Measurements from ENCODE around the gene CDKN1A.

Gene CDKN1A

GRCh38 chr6:36678488-36679042, at the start of gene CDKN1A:
Gene CDKN1A (plus strand): TSS chr6:36678714. CDS start chr6:36684102, 5,388 bp downstream.
- H3K9me3 ChIP-seq (ENCODE audit: control insufficient read depth, insufficient read depth, low read length), result no peaks in the 10 kb centered on the region
- H3K27me3 ChIP-seq (ENCODE audit: control insufficient read depth, insufficient read depth, low read length), result peaks cover 5% of the 10 kb centered on the region; the same call in 1 of the 2 replicates
- no peaks in the 10 kb centered on the region for H3K36me3 ChIP-seq (ENCODE audit: control insufficient read depth, insufficient read depth, low read length)
- peak; percentile 47 for DNase-seq (ENCODE audit: low read depth, low spot score)
- H3K27ac ChIP-seq (ENCODE audit: low read length), result no peak within 1 kb of the TSS
- H3K4me3 ChIP-seq (ENCODE audit: low read length), result peak within 1 kb of the TSS; percentile 43; the same call in 1 of the 2 replicates
- H3K4me1 ChIP-seq (ENCODE audit: control insufficient read depth, insufficient read depth, low read length), result peaks cover 3% of the 10 kb centered on the region; the same call in 1 of the 2 replicates
- no CpG with 5 or more reads among the region's 63 CpGs for WGBS (ENCODE audit: insufficient coverage, insufficient read length)

GRCh38 chr6:36629784-36630183, 48.7 kb upstream of the CDKN1A start:
- no peak for DNase-seq (ENCODE audit: low read depth, low spot score)
- no peak overlapping the region for H3K27ac ChIP-seq (ENCODE audit: low read length)
- H3K9me3 ChIP-seq (ENCODE audit: control insufficient read depth, insufficient read depth, low read length), result no peaks in the 10 kb centered on the region
- H3K4me1 ChIP-seq (ENCODE audit: control insufficient read depth, insufficient read depth, low read length), result 0 out of 2 replicates have a peak, but pooled peaks cover 1% of the 10 kb centered on the region
- no peaks in the 10 kb centered on the region for H3K36me3 ChIP-seq (ENCODE audit: control insufficient read depth, insufficient read depth, low read length)
- WGBS (ENCODE audit: insufficient coverage, insufficient read length), result no CpG with 5 or more reads among the region's 11 CpGs
- no peaks in the 10 kb centered on the region for H3K27me3 ChIP-seq (ENCODE audit: control insufficient read depth, insufficient read depth, low read length)
- no peak overlapping the region for H3K4me3 ChIP-seq (ENCODE audit: low read length)

- DNase-seq (ENCODE audit: low read depth, low spot score), result no peak
- H3K27ac ChIP-seq (ENCODE audit: low read length), result no peak overlapping the region
- no peaks in the 10 kb centered on the region for H3K36me3 ChIP-seq (ENCODE audit: control insufficient read depth, insufficient read depth, low read length)
- no CpG with 5 or more reads among the region's 14 CpGs for WGBS (ENCODE audit: insufficient coverage, insufficient read length)
- 0 out of 2 replicates have a peak, but pooled peaks cover 1% of the 10 kb centered on the region for H3K4me1 ChIP-seq (ENCODE audit: control insufficient read depth, insufficient read depth, low read length)
- H3K4me3 ChIP-seq (ENCODE audit: low read length), result no peak overlapping the region
- H3K9me3 ChIP-seq (ENCODE audit: control insufficient read depth, insufficient read depth, low read length), result no peaks in the 10 kb centered on the region
- no peaks in the 10 kb centered on the region for H3K27me3 ChIP-seq (ENCODE audit: control insufficient read depth, insufficient read depth, low read length)
Observed at GRCh38 chr6:36631326-36632011, 47.0 kb upstream of the CDKN1A start.

GRCh38 chr6:36633370-36633769, 45.1 kb upstream of the CDKN1A start:
- WGBS (ENCODE audit: insufficient coverage, insufficient read length), result no CpG with 5 or more reads among the region's 6 CpGs
- Histone ChIP-seq H3K27me3 (ENCODE audit: control insufficient read depth, insufficient read depth, low read length) (no peaks in the 10 kb centered on the region), H3K4me1 (ENCODE audit: control insufficient read depth, insufficient read depth, low read length) (0 out of 2 replicates have a peak, but pooled peaks cover 1% of the 10 kb centered on the region), H3K4me3 (ENCODE audit: low read length) (no peak overlapping the region), H3K27ac (ENCODE audit: low read length) (no peak overlapping the region), H3K36me3 (ENCODE audit: control insufficient read depth, insufficient read depth, low read length) (no peaks in the 10 kb centered on the region), H3K9me3 (ENCODE audit: control insufficient read depth, insufficient read depth, low read length) (no peaks in the 10 kb centered on the region)
- DNase-seq (ENCODE audit: low read depth, low spot score), result no peak

GRCh38 chr6:36633915-36634314, 44.6 kb upstream of the CDKN1A start:
- Histone ChIP-seq H3K27me3 (ENCODE audit: control insufficient read depth, insufficient read depth, low read length) (no peaks in the 10 kb centered on the region), H3K4me1 (ENCODE audit: control insufficient read depth, insufficient read depth, low read length) (0 out of 2 replicates have a peak, but pooled peaks cover 1% of the 10 kb centered on the region), H3K36me3 (ENCODE audit: control insufficient read depth, insufficient read depth, low read length) (no peaks in the 10 kb centered on the region), H3K9me3 (ENCODE audit: control insufficient read depth, insufficient read depth, low read length) (no peaks in the 10 kb centered on the region), H3K4me3 (ENCODE audit: low read length) (no peak overlapping the region), H3K27ac (ENCODE audit: low read length) (no peak overlapping the region)
- DNase-seq (ENCODE audit: low read depth, low spot score), result no peak
- WGBS (ENCODE audit: insufficient coverage, insufficient read length), result no CpG with 5 or more reads among the region's 9 CpGs

- no peaks in the 10 kb centered on the region for H3K36me3 ChIP-seq (ENCODE audit: control insufficient read depth, insufficient read depth, low read length)
- WGBS (ENCODE audit: insufficient coverage, insufficient read length), result no CpG with 5 or more reads among the region's 16 CpGs
- DNase-seq (ENCODE audit: low read depth, low spot score), result no peak
- H3K27me3 ChIP-seq (ENCODE audit: control insufficient read depth, insufficient read depth, low read length), result no peaks in the 10 kb centered on the region
- H3K9me3 ChIP-seq (ENCODE audit: control insufficient read depth, insufficient read depth, low read length), result no peaks in the 10 kb centered on the region
- H3K4me1 ChIP-seq (ENCODE audit: control insufficient read depth, insufficient read depth, low read length), result 0 out of 2 replicates have a peak, but pooled peaks cover 1% of the 10 kb centered on the region
- no peak overlapping the region for H3K4me3 ChIP-seq (ENCODE audit: low read length)
- no peak overlapping the region for H3K27ac ChIP-seq (ENCODE audit: low read length)
Observed at GRCh38 chr6:36634317-36635108, 44.0 kb upstream of the CDKN1A start.

GRCh38 chr6:36636283-36636682, 42.2 kb upstream of the CDKN1A start:
- Histone ChIP-seq H3K36me3 (ENCODE audit: control insufficient read depth, insufficient read depth, low read length) (no peaks in the 10 kb centered on the region), H3K27ac (ENCODE audit: low read length) (no peak overlapping the region), H3K27me3 (ENCODE audit: control insufficient read depth, insufficient read depth, low read length) (no peaks in the 10 kb centered on the region), H3K4me1 (ENCODE audit: control insufficient read depth, insufficient read depth, low read length) (0 out of 2 replicates have a peak, but pooled peaks cover 1% of the 10 kb centered on the region), H3K9me3 (ENCODE audit: control insufficient read depth, insufficient read depth, low read length) (no peaks in the 10 kb centered on the region), H3K4me3 (ENCODE audit: low read length) (no peak overlapping the region)
- no CpG with 5 or more reads among the region's 5 CpGs for WGBS (ENCODE audit: insufficient coverage, insufficient read length)
- DNase-seq (ENCODE audit: low read depth, low spot score), result no peak

- no peak overlapping the region for H3K27ac ChIP-seq (ENCODE audit: low read length)
- no CpG with 5 or more reads among the region's 12 CpGs for WGBS (ENCODE audit: insufficient coverage, insufficient read length)
Observed at GRCh38 chr6:36636687-36637418, 41.7 kb upstream of the CDKN1A start.

GRCh38 chr6:36638579-36638978, 39.9 kb upstream of the CDKN1A start:
- Histone ChIP-seq H3K27me3 (ENCODE audit: control insufficient read depth, insufficient read depth, low read length) (no peaks in the 10 kb centered on the region), H3K4me1 (ENCODE audit: control insufficient read depth, insufficient read depth, low read length) (0 out of 2 replicates have a peak, but pooled peaks cover 2% of the 10 kb centered on the region), H3K36me3 (ENCODE audit: control insufficient read depth, insufficient read depth, low read length) (no peaks in the 10 kb centered on the region; the same call in 1 of the 2 replicates), H3K27ac (ENCODE audit: low read length) (no peak overlapping the region), H3K4me3 (ENCODE audit: low read length) (no peak overlapping the region), H3K9me3 (ENCODE audit: control insufficient read depth, insufficient read depth, low read length) (no peaks in the 10 kb centered on the region)
- no CpG with 5 or more reads among the region's 3 CpGs for whole genome bisulfite sequencing (ENCODE audit: insufficient coverage, insufficient read length)
- no peak for DNase-seq (ENCODE audit: low read depth, low spot score)

More at GRCh38 chr6:36636687-36637418, 41.7 kb upstream of the CDKN1A start:
- no peak overlapping the region for H3K4me3 ChIP-seq (ENCODE audit: low read length)
- no peaks in the 10 kb centered on the region for H3K9me3 ChIP-seq (ENCODE audit: control insufficient read depth, insufficient read depth, low read length)
- H3K27me3 ChIP-seq (ENCODE audit: control insufficient read depth, insufficient read depth, low read length), result no peaks in the 10 kb centered on the region
- no peaks in the 10 kb centered on the region for H3K4me1 ChIP-seq (ENCODE audit: control insufficient read depth, insufficient read depth, low read length)
- H3K36me3 ChIP-seq (ENCODE audit: control insufficient read depth, insufficient read depth, low read length), result no peaks in the 10 kb centered on the region
- no peak for DNase-seq (ENCODE audit: low read depth, low spot score)

Data from iPS DF 6.9 (cell line).